Measurements from ENCODE around the gene TFPI. TPM values are rescaled to one million over a fixed set of nuclear protein-coding genes. Genes with fewer than 3 reads are reported as not detected.
"Not testable (repeated sequence)": the region's sequence is repeated elsewhere in the genome, so short reads cannot be mapped to it uniquely, and the experiment has no call there.

Gene TFPI
- total RNA-seq, 1 donor from 2014 or later = 735 TPM

DNA sequence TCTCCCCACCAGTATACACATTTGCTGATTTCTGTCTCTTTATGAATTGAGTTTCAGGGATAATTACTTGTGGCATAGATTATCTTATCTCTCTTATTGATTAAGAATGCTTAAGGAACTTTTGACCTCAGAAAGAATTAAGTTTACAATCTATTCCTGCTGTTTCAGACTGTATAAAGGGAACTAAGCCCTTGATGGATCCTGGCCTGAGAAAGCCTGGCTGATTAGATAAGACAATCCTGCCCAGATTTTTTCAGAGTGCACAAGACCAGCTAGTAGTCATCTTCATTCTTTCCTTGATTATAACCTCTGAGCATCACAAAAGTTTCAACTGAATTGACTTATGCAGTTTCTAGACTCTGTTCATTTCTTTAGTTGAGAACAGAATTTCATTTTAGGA is 22.7 kb upstream of the TFPI start:
- no peak for DNase-seq (ENCODE audit: low spot score)
- Mint-ChIP-seq H3K27me3 (ENCODE audit: unreplicated experiment) (peaks cover 1% of the 10 kb centered on the region), H3K4me3 (ENCODE audit: unreplicated experiment) (no peak overlapping the region), H3K36me3 (ENCODE audit: low read depth, unreplicated experiment) (peaks cover 9% of the 10 kb centered on the region), H3K9me3 (ENCODE audit: unreplicated experiment) (peaks cover 6% of the 10 kb centered on the region), H3K4me1 (ENCODE audit: unreplicated experiment) (peaks cover 26% of the 10 kb centered on the region), H3K27ac (ENCODE audit: unreplicated experiment) (peak overlapping the region; percentile 88)
- TF ChIP-seq, protein P1, sequence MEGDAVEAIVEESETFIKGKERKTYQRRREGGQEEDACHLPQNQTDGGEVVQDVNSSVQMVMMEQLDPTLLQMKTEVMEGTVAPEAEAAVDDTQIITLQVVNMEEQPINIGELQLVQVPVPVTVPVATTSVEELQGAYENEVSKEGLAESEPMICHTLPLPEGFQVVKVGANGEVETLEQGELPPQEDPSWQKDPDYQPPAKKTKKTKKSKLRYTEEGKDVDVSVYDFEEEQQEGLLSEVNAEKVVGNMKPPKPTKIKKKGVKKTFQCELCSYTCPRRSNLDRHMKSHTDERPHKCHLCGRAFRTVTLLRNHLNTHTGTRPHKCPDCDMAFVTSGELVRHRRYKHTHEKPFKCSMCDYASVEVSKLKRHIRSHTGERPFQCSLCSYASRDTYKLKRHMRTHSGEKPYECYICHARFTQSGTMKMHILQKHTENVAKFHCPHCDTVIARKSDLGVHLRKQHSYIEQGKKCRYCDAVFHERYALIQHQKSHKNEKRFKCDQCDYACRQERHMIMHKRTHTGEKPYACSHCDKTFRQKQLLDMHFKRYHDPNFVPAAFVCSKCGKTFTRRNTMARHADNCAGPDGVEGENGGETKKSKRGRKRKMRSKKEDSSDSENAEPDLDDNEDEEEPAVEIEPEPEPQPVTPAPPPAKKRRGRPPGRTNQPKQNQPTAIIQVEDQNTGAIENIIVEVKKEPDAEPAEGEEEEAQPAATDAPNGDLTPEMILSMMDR (IDR thresholded peaks at IDR 0.05; ENCODE audit: unreplicated experiment) = no peak

GRCh38 chr2:187575751-187576067 is 21.5 kb upstream of the TFPI start:
- H3K36me3 Mint-ChIP-seq (ENCODE audit: low read depth, unreplicated experiment) = peaks cover 9% of the 10 kb centered on the region
- H3K9me3 Mint-ChIP-seq (ENCODE audit: unreplicated experiment) = peaks cover 6% of the 10 kb centered on the region
- H3K4me3 Mint-ChIP-seq (ENCODE audit: unreplicated experiment) = no peak overlapping the region
- H3K27ac Mint-ChIP-seq (ENCODE audit: unreplicated experiment) = peak overlapping the region; percentile 98
- TF ChIP-seq, protein P1 (IDR thresholded peaks at IDR 0.05; ENCODE audit: unreplicated experiment) = no peak
- DNase-seq (ENCODE audit: low spot score) = no peak
- H3K4me1 Mint-ChIP-seq (ENCODE audit: unreplicated experiment) = peaks cover 25% of the 10 kb centered on the region
- peaks cover 1% of the 10 kb centered on the region for H3K27me3 Mint-ChIP-seq (ENCODE audit: unreplicated experiment)

DNA sequence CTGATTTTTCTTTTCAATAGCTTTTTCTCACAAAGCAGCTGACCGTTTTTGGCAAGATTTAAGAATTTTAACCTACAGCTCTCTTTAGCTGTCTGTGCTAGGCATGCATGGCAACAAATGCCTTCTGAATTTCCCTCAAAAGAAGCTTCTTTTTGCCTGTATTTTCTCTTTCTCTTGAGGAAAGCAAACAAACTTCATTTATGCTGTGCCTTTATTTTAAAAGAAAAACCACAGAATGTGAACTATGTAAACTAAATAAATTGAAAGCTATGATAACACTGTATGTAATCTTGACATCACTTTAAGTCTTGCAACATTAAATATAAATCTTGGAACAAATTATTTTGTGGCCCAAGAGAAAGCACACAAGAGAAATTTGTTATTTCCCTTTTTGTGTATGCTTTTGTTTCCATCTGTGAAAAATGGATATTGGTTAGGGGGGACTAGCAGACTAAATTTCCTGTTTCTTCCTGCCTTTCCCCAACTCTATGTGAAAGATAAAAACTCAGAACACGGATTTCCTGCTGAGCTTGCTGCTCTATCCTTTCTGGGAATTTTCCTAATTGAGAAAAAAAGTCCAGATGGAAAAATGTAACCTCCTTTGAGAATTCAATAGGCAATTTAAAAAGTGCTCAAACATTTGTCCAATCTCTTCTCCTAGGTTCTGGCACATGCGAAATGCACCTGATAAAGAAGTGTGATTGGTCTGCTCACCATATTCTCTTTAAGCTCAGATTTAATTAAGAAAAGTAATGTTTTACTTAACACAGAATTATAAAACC is 20.9 kb upstream of the TFPI start:
- TF ChIP-seq, protein P1 (IDR thresholded peaks at IDR 0.05; ENCODE audit: unreplicated experiment) = no peak
- no peak for DNase-seq (ENCODE audit: low spot score)
- Mint-ChIP-seq H3K4me1 (ENCODE audit: unreplicated experiment) (peaks cover 20% of the 10 kb centered on the region), H3K9me3 (ENCODE audit: unreplicated experiment) (peaks cover 6% of the 10 kb centered on the region), H3K27me3 (ENCODE audit: unreplicated experiment) (peaks cover 1% of the 10 kb centered on the region), H3K36me3 (ENCODE audit: low read depth, unreplicated experiment) (peaks cover 9% of the 10 kb centered on the region), H3K27ac (ENCODE audit: unreplicated experiment) (peak overlapping the region; percentile 98), H3K4me3 (ENCODE audit: unreplicated experiment) (no peak overlapping the region)

DNA sequence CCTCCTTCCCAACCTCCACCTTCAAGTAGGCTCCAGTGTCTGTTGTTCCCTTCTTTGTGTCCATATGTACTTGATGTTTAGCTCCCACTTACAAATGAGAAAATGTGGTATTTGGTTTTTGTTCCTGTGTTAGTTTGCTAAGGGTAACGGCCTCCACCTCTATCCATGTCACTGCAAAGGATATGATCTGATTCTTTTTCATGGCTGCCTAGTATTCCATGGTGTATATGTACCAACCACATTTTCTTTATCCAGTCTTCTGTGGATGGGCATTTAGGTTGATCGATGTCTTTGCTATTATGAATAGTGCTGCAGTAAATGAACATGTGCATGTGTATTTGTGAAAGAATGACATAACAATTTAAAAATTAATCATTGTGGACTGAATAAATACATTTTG is 19.5 kb upstream of the TFPI start:
- TF ChIP-seq, protein P1 (IDR thresholded peaks at IDR 0.05; ENCODE audit: unreplicated experiment) = no peak
- H3K9me3 Mint-ChIP-seq (ENCODE audit: unreplicated experiment) = peaks cover 6% of the 10 kb centered on the region
- no peak overlapping the region for H3K4me3 Mint-ChIP-seq (ENCODE audit: unreplicated experiment)
- DNase-seq (ENCODE audit: low spot score) = no peak
- H3K4me1 Mint-ChIP-seq (ENCODE audit: unreplicated experiment) = peaks cover 27% of the 10 kb centered on the region
- peak overlapping the region; percentile 85 for H3K27ac Mint-ChIP-seq (ENCODE audit: unreplicated experiment)
- peaks cover 1% of the 10 kb centered on the region for H3K27me3 Mint-ChIP-seq (ENCODE audit: unreplicated experiment)
- peaks cover 9% of the 10 kb centered on the region for H3K36me3 Mint-ChIP-seq (ENCODE audit: low read depth, unreplicated experiment)

- not testable (repeated sequence) for H3K27ac Mint-ChIP-seq (ENCODE audit: unreplicated experiment); DNase-seq (ENCODE audit: low spot score); H3K27me3 Mint-ChIP-seq (ENCODE audit: unreplicated experiment); H3K9me3 Mint-ChIP-seq (ENCODE audit: unreplicated experiment); H3K36me3 Mint-ChIP-seq (ENCODE audit: low read depth, unreplicated experiment)
- Mint-ChIP-seq H3K4me3 (ENCODE audit: unreplicated experiment) (peak overlapping the region; percentile 31), H3K4me1 (ENCODE audit: unreplicated experiment) (peaks cover 30% of the 10 kb centered on the region)
These were observed 17.8 kb upstream of the TFPI start for GRCh38 chr2:187571996-187572395.
